Spinal cord (tissue), 10 donors: ENCODE measurements around the gene CCDC54. TPM values are rescaled to one million over a fixed set of nuclear protein-coding genes. Genes with fewer than 3 reads are reported as not detected.
"Not testable (repeated sequence)": the region's sequence is repeated elsewhere in the genome, so short reads cannot be mapped to it uniquely, and the experiment has no call there.

Source experiments
- DNase-seq, 6 donors: peaks; one replicate each; pipeline versions ENCODE4 v3.0.0 to v3.0.0-alpha.2; 2013 to 2015; ENCODE audit warnings: low spot score in 6 of 6, low read depth in 4 of 6
- H3K27ac ChIP-seq: one replicate; pipeline ENCODE4 v1.5.1; 2013; ENCODE audit warnings: low read depth, low read length, control low read depth
- H3K27me3 ChIP-seq: one replicate; pipeline ENCODE4 v1.6.1; 2013; ENCODE audit warnings: low read length; ENCODE audit not compliant: control insufficient read depth, insufficient read depth
- H3K36me3 ChIP-seq: one replicate; pipeline ENCODE4 v1.6.1; 2013; ENCODE audit warnings: low read length; ENCODE audit not compliant: control insufficient read depth, insufficient read depth
- H3K4me1 ChIP-seq: one replicate; pipeline ENCODE4 v1.6.1; 2013; ENCODE audit warnings: low read length; ENCODE audit not compliant: control insufficient read depth, insufficient read depth
- H3K4me3 ChIP-seq: one replicate; pipeline ENCODE4 v1.5.1; 2013; ENCODE audit warnings: low read depth, low read length, control low read depth
- H3K9me3 ChIP-seq: one replicate; pipeline ENCODE4 v1.6.1; 2013; ENCODE audit warnings: low read length; ENCODE audit not compliant: control insufficient read depth, insufficient read depth
- WGBS: methylation state at CpG from one replicate; pipeline ENCODE4 v1.1.5; 2013; ENCODE audit warnings: missing lambda C conversion rate; ENCODE audit not compliant: insufficient coverage; 5-methylcytosine and 5-hydroxymethylcytosine counted together
- long read RNA-seq, 4 donors: transcript quantifications; one replicate each; lab custom pipeline, GENCODE V29; 2026
- polyA plus RNA-seq, 2 donors: library from polyadenylated mRNA; unstranded; fragments of 120-200 nt; gene quantifications; one replicate each; pipeline ENCODE4 v1.2.1, GENCODE V29; 2013; ENCODE audit not compliant: insufficient read length in 2 of 2
- total RNA-seq, 2 donors: library from RNA; depleted of rRNA in 1 of 2; stranded (reverse); fragments of 120-200 nt in 1 of 2; fragments of >200 nt in 1 of 2; gene quantifications; one replicate each; pipeline versions ENCODE4 v1.2.3 to v1.2.4, GENCODE V29; 2013 to 2014
- donor health status: healthy.

CCDC54 gene
- under 1 TPM in 1 of 2 donors, not detected in 1; 0.30 TPM for total RNA-seq
- not detected for polyA plus RNA-seq
- long read RNA-seq, donor 1, result 0 reads
- long read RNA-seq, donor 2, result 0 reads
- long read RNA-seq, donor 3, result 0 reads
- long read RNA-seq, donor 4, result 0 reads

GRCh38 chr3:107377151-107377550 lies at the start of gene CCDC54:
Gene CCDC54, plus strand, starts transcription at chr3:107377439. Its CDS starts 149 bp downstream, at chr3:107377588.
- H3K27me3 ChIP-seq, result no peaks in the 10 kb centered on the region
- H3K36me3 ChIP-seq, result no peaks in the 10 kb centered on the region
- no peaks in the 10 kb centered on the region for H3K4me1 ChIP-seq
- no peak within 1 kb of the TSS for H3K27ac ChIP-seq
- H3K9me3 ChIP-seq, result no peaks in the 10 kb centered on the region
- no peak within 1 kb of the TSS for H3K4me3 ChIP-seq
- DNase-seq, result no peak

DNA sequence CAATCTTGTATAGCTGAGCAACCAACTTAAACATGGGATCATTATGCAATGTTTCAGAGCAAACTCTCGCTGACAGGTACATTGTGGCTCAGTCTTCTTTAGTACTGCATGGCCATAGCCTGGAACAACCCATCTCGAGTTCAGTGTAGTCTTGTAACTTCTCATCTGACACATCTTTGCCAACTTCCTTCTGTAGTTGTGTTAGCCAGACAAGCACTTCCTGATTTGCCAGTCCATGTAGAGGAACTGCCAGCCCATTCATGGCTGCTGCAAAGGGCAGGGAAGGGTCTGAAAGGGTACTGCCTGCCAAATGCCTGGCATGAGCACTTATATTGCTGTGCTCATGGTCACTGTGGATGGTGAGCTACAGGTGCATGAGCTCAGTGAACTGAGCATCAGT lies 49.2 kb upstream of the CCDC54 start:
- Histone ChIP-seq H3K36me3 (no peaks in the 10 kb centered on the region), H3K9me3 (no peaks in the 10 kb centered on the region)
- WGBS, result 100% methylated on average over 2 of the region's 2 CpGs

DNA sequence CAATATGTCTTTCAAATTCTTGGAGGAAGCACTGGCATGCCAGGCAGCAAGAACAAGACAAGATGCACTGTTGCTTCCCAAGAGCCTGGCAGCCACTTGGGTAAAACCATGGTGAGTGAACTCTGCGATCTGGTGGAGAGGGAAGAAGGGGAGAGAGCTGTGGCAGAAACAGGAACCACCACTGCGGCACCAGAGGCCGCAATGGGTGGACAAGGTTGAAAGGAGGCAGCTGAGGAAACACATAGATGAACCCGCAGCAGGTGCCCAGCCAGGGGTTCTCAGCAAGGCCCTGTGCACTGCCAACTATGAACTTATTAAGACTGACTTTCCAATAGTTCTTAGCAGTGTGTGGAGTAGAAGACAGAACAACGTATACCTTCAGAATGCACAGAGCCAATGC lies 48.2 kb upstream of the CCDC54 start:
- no peak for DNase-seq
- no peak overlapping the region for H3K27ac ChIP-seq

More for the DNA sequence above, 49.2 kb upstream of the CCDC54 start:
- DNase-seq, result no peak
- no peaks in the 10 kb centered on the region for H3K27me3 ChIP-seq
- no peak overlapping the region for H3K27ac ChIP-seq
- no peaks in the 10 kb centered on the region for H3K4me1 ChIP-seq
- H3K4me3 ChIP-seq, result no peak overlapping the region

GRCh38 chr3:107339690-107340089 lies 37.5 kb upstream of the CCDC54 start:
- no CpG with 5 or more reads among the region's 3 CpGs for WGBS
- H3K4me3 ChIP-seq, DNase-seq, H3K27me3 ChIP-seq, H3K36me3 ChIP-seq, H3K4me1 ChIP-seq, H3K27ac ChIP-seq, H3K9me3 ChIP-seq: not testable (repeated sequence)

More for the DNA sequence above, 48.2 kb upstream of the CCDC54 start:
- Histone ChIP-seq H3K27me3 (no peaks in the 10 kb centered on the region), H3K9me3 (no peaks in the 10 kb centered on the region), H3K36me3 (no peaks in the 10 kb centered on the region), H3K4me3 (no peak overlapping the region), H3K4me1 (no peaks in the 10 kb centered on the region)
- 89% methylated on average over 4 of the region's 5 CpGs for whole genome bisulfite sequencing

GRCh38 chr3:107344722-107345121 lies 32.5 kb upstream of the CCDC54 start:
- DNase-seq, result no peak
- Histone ChIP-seq H3K36me3 (no peaks in the 10 kb centered on the region), H3K4me1 (no peaks in the 10 kb centered on the region), H3K27ac (no peak overlapping the region), H3K4me3 (no peak overlapping the region), H3K27me3 (no peaks in the 10 kb centered on the region), H3K9me3 (no peaks in the 10 kb centered on the region)

DNA sequence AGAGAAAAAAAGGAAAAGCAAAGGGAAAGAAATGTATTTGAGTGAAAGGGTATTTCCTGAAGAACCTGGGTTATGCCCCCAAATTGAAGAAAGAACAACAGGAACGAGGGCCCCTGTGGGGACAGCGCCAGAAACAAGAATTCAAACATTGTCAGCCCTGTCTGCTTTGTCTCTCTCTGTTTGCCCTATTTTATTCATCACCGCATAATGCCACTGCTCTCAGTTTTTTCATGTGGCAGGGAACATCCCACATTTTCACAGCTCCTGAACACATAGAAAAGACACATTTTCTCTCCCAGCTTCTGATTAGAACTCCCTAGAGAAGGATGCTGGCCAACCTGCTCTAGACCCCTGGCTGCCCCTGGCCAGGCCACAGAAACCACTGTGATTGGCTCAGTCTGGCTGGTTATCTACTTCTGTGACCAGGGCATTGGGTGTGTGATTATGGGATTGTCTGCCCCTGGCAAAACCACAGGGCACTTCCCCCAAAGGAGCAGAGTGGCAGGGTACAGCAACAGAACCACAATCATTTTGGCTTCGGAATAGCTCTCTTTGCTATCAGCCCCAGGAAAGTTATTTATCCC lies 31.3 kb upstream of the CCDC54 start:
- 43% methylated on average over 4 of the region's 4 CpGs for WGBS
- DNase-seq, result peak in 1 of 6 donors; percentile 7

GRCh38 chr3:107346564-107346963 lies 30.7 kb upstream of the CCDC54 start:
- no CpG with 5 or more reads among the region's 2 CpGs for WGBS
- no peak for DNase-seq
- no peaks in the 10 kb centered on the region for H3K36me3 ChIP-seq
- no peak overlapping the region for H3K4me3 ChIP-seq
- H3K27me3 ChIP-seq, result no peaks in the 10 kb centered on the region
- H3K9me3 ChIP-seq, result no peaks in the 10 kb centered on the region
- no peak overlapping the region for H3K27ac ChIP-seq
- no peaks in the 10 kb centered on the region for H3K4me1 ChIP-seq

More for the DNA sequence above, 31.3 kb upstream of the CCDC54 start:
- no peaks in the 10 kb centered on the region for H3K4me1 ChIP-seq
- no peaks in the 10 kb centered on the region for H3K36me3 ChIP-seq
- H3K27me3 ChIP-seq, result no peaks in the 10 kb centered on the region
- H3K27ac ChIP-seq, result no peak overlapping the region
- H3K4me3 ChIP-seq, result no peak overlapping the region
- no peaks in the 10 kb centered on the region for H3K9me3 ChIP-seq

GRCh38 chr3:107347751-107348150 lies 29.5 kb upstream of the CCDC54 start:
- Histone ChIP-seq H3K9me3 (no peaks in the 10 kb centered on the region), H3K27me3 (no peaks in the 10 kb centered on the region), H3K27ac (no peak overlapping the region), H3K36me3 (no peaks in the 10 kb centered on the region), H3K4me3 (no peak overlapping the region), H3K4me1 (no peaks in the 10 kb centered on the region)
- no peak for DNase-seq
- no CpG with 5 or more reads among the region's 2 CpGs for WGBS

GRCh38 chr3:107356706-107357105 lies 20.5 kb upstream of the CCDC54 start:
- Histone ChIP-seq H3K27me3 (no peaks in the 10 kb centered on the region), H3K4me1 (no peaks in the 10 kb centered on the region)
- WGBS, result no CpG with 5 or more reads among the region's 2 CpGs

DNA sequence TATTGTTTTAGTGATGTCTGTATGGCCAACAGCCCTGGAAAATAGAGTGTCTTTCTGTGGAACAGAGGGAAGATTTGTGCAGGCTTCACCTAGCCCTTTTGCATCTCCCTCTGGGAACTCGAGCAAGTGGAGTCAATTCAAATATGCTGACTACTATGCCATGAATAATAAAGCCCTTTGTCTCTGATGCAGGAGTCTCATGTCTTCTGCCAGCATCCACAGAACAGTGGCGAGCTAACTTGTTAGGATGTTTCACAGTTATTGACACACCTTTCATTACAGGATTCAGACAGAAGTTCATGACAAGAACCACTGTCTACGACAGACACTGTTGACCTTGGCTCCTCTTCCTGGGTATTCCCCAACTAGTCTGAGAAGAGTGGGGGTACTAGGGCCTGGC lies 15.6 kb upstream of the CCDC54 start:
- no peak for DNase-seq
- Histone ChIP-seq H3K27me3 (no peaks in the 10 kb centered on the region), H3K4me1 (no peaks in the 10 kb centered on the region), H3K36me3 (no peaks in the 10 kb centered on the region), H3K27ac (no peak overlapping the region), H3K4me3 (no peak overlapping the region), H3K9me3 (no peaks in the 10 kb centered on the region)
- WGBS, result 72% methylated on average over 3 of the region's 3 CpGs

More at GRCh38 chr3:107356706-107357105, 20.5 kb upstream of the CCDC54 start:
- H3K9me3 ChIP-seq, result no peaks in the 10 kb centered on the region
- H3K27ac ChIP-seq, result no peak overlapping the region
- no peaks in the 10 kb centered on the region for H3K36me3 ChIP-seq
- no peak overlapping the region for H3K4me3 ChIP-seq
- no peak for DNase-seq
